Activated CD4-positive, alpha-beta T cell treated with anti-CD3 and anti-CD28 coated beads for 36 hours (primary cell): ENCODE data around the gene RNU6-7. TPM values are rescaled to one million over a fixed set of nuclear protein-coding genes. Genes with fewer than 3 reads are reported as not detected.

Experiments
- ATAC-seq: fragments of 200-7000 bp; cut with Tn5 transposase; one replicate; pipeline ENCODE4 v1.10.0; 2021; ENCODE audit warnings: mild to moderate bottlenecking, moderate library complexity
- CTCF ChIA-PET: fragments of 350-600 bp; sonication (Branson Sonifier 250); formaldehyde crosslinking; loops from one replicate; lab custom pipeline; 2021; ENCODE audit warnings: antibody characterized with exemption; lab: Charles Lee
- POLR2A ChIA-PET: fragments of 350-600 bp; sonication (Branson Sonifier 250); formaldehyde crosslinking; loops from one replicate; lab custom pipeline; 2021; ENCODE audit warnings: antibody characterized with exemption, inconsistent platforms; lab: Charles Lee
- DNase-seq: peaks from one replicate; pipeline ENCODE4 v3.0.0-alpha.2; 2020
- H3K27ac Mint-ChIP-seq: one replicate; pipeline ENCODE4 v1.8.0; 2021; ENCODE audit warnings: mixed read lengths
- H3K27me3 Mint-ChIP-seq: one replicate; pipeline ENCODE4 v1.8.0; 2021; ENCODE audit warnings: mixed read lengths
- H3K36me3 Mint-ChIP-seq: one replicate; pipeline ENCODE4 v1.8.0; 2021; ENCODE audit warnings: low read depth, mixed read lengths
- H3K4me1 Mint-ChIP-seq: one replicate; pipeline ENCODE4 v1.8.0; 2021; ENCODE audit warnings: mixed read lengths
- H3K4me3 Mint-ChIP-seq: one replicate; pipeline ENCODE4 v1.8.0; 2021; ENCODE audit warnings: mild to moderate bottlenecking, moderate library complexity, mixed read lengths
- H3K9me3 Mint-ChIP-seq: one replicate; pipeline ENCODE4 v1.8.0; 2021; ENCODE audit warnings: low read depth, mixed read lengths
- intact Hi-C, 2 experiments: fragments of 100-400 bp; cut with DNase I in 1 of 2; cut with micrococcal nuclease in 1 of 2; formaldehyde crosslinking; loops; one replicate each; pipeline versions ENCODE4 v1.14.2 to v1.15.1; 2022 to 2024; cut with DNase I, micrococcal nuclease
- total RNA-seq, 2 experiments: library from RNA; stranded (reverse); gene quantifications; one replicate each; pipeline ENCODE4 v1.2.3, GENCODE V29; 2021

The RNU6-7 gene
- total RNA-seq, 2 experiments from 2014 or later = not detected

- peaks cover 2% of the 10 kb centered on the region for H3K9me3 Mint-ChIP-seq
- intact Hi-C loops = no loop called here
- H3K27me3 Mint-ChIP-seq = no peaks in the 10 kb centered on the region
- no peaks in the 10 kb centered on the region for H3K36me3 Mint-ChIP-seq
- H3K27ac Mint-ChIP-seq = no peak overlapping the region
- ChIA-PET POLR2A (no interaction called here), CTCF (interaction anchor here (0.7 kb wide), 1 partner anchor 347 kb away, joined by 3 read pairs; no protein-coding TSS in a partner anchor)
- peaks cover 7% of the 10 kb centered on the region for H3K4me1 Mint-ChIP-seq
- DNase-seq (no peak), ATAC-seq (no peak)
- H3K4me3 Mint-ChIP-seq = no peak overlapping the region
These were observed 28.3 kb downstream of the RNU6-7 start for GRCh38 chr14:32230181-32230580.

GRCh38 chr14:32230695-32231280 is 28.9 kb downstream of the RNU6-7 start:
- no peak overlapping the region for H3K4me3 Mint-ChIP-seq
- ATAC-seq = no peak
- ChIA-PET CTCF (no interaction called here), POLR2A (no interaction called here)
- no peak overlapping the region for H3K27ac Mint-ChIP-seq
- intact Hi-C loops = no loop called here
- H3K9me3 Mint-ChIP-seq = peaks cover 2% of the 10 kb centered on the region
- peaks cover 7% of the 10 kb centered on the region for H3K4me1 Mint-ChIP-seq
- no peaks in the 10 kb centered on the region for H3K27me3 Mint-ChIP-seq
- H3K36me3 Mint-ChIP-seq = no peaks in the 10 kb centered on the region
- no peak for DNase-seq

GRCh38 chr14:32232481-32232880 is 30.6 kb downstream of the RNU6-7 start:
- Mint-ChIP-seq H3K36me3 (no peaks in the 10 kb centered on the region), H3K27ac (no peak overlapping the region), H3K27me3 (no peaks in the 10 kb centered on the region), H3K9me3 (peaks cover 2% of the 10 kb centered on the region), H3K4me1 (peaks cover 7% of the 10 kb centered on the region), H3K4me3 (no peak overlapping the region)
- CTCF ChIA-PET = interaction anchor here (0.6 to 1.2 kb wide), 3 partner anchors 22 to 66 kb away, joined by 3 read pairs; no protein-coding TSS in a partner anchor
- POLR2A ChIA-PET = no interaction called here
- ATAC-seq (no peak), DNase-seq (no peak)
- intact Hi-C loops = no loop called here

- ChIA-PET CTCF (interaction anchor here (0.6 kb wide), 1 partner anchor 461 kb away, joined by 3 read pairs; no protein-coding TSS in a partner anchor), POLR2A (no interaction called here)
- Mint-ChIP-seq H3K27me3 (no peaks in the 10 kb centered on the region), H3K4me3 (no peak overlapping the region), H3K4me1 (peaks cover 7% of the 10 kb centered on the region), H3K36me3 (no peaks in the 10 kb centered on the region), H3K27ac (no peak overlapping the region), H3K9me3 (peaks cover 2% of the 10 kb centered on the region)
- no peak for DNase-seq
- no peak for ATAC-seq
- intact Hi-C loops = no loop called here
These were observed 31.4 kb downstream of the RNU6-7 start for GRCh38 chr14:32233260-32233659.

- H3K4me3 Mint-ChIP-seq = no peak overlapping the region
- no peaks in the 10 kb centered on the region for H3K36me3 Mint-ChIP-seq
- ChIA-PET CTCF (interaction anchor here (0.7 to 1.0 kb wide), 2 partner anchors 10 to 281 kb away, joined by 3 read pairs; no protein-coding TSS in a partner anchor), POLR2A (no interaction called here)
- H3K9me3 Mint-ChIP-seq = no peaks in the 10 kb centered on the region
- no peak overlapping the region for H3K27ac Mint-ChIP-seq
- intact Hi-C loops = no loop called here
- DNase-seq (no peak), ATAC-seq (no peak)
- H3K27me3 Mint-ChIP-seq = no peaks in the 10 kb centered on the region
- H3K4me1 Mint-ChIP-seq = no peaks in the 10 kb centered on the region
These were observed 42.6 kb downstream of the RNU6-7 start for GRCh38 chr14:32244404-32244803.

- Mint-ChIP-seq H3K36me3 (no peaks in the 10 kb centered on the region), H3K27me3 (no peaks in the 10 kb centered on the region), H3K9me3 (no peaks in the 10 kb centered on the region), H3K4me1 (no peaks in the 10 kb centered on the region), H3K4me3 (no peak overlapping the region), H3K27ac (no peak overlapping the region)
- ATAC-seq (no peak), DNase-seq (no peak)
- intact Hi-C loops = no loop called here
- CTCF ChIA-PET = interaction anchor here (0.6 to 1.6 kb wide), 6 partner anchors 8 to 1028 kb away, joined by 3 to 8 read pairs (median 4); no protein-coding TSS in a partner anchor
- POLR2A ChIA-PET = no interaction called here
These were observed 44.9 kb downstream of the RNU6-7 start for GRCh38 chr14:32246751-32247150.

- ATAC-seq (no peak), DNase-seq (no peak)
- H3K9me3 Mint-ChIP-seq = no peaks in the 10 kb centered on the region
- H3K36me3 Mint-ChIP-seq = no peaks in the 10 kb centered on the region
- H3K27me3 Mint-ChIP-seq = no peaks in the 10 kb centered on the region
- intact Hi-C loops = no loop called here
- H3K27ac Mint-ChIP-seq = no peak overlapping the region
- ChIA-PET POLR2A (no interaction called here), CTCF (no interaction called here)
- H3K4me1 Mint-ChIP-seq = no peaks in the 10 kb centered on the region
- no peak overlapping the region for H3K4me3 Mint-ChIP-seq
These were observed 47.5 kb downstream of the RNU6-7 start for GRCh38 chr14:32249371-32249770.

- ChIA-PET CTCF (interaction anchor here (1.0 to 5.8 kb wide), 5 partner anchors 9 to 323 kb away, joined by 3 to 60 read pairs (median 34); partner anchors contain the start of gene AKAP6), POLR2A (no interaction called here)
- Mint-ChIP-seq H3K36me3 (no peaks in the 10 kb centered on the region), H3K4me3 (no peak overlapping the region), H3K9me3 (no peaks in the 10 kb centered on the region), H3K27me3 (no peaks in the 10 kb centered on the region), H3K4me1 (no peaks in the 10 kb centered on the region), H3K27ac (no peak overlapping the region)
- no peak for ATAC-seq
- intact Hi-C loops = loop anchor here (5.0 kb wide), 2 partner anchors 47 to 687 kb away; partner anchors contain the start of genes NUBPL (in 1 of the 2), RNU6-7 (in 1 of the 2) and RNU6-8 (in 1 of the 2)
- no peak for DNase-seq
These were observed 47.9 kb downstream of the RNU6-7 start for GRCh38 chr14:32249780-32250179.

GRCh38 chr14:32250681-32251080 is 48.8 kb downstream of the RNU6-7 start:
- Mint-ChIP-seq H3K36me3 (no peaks in the 10 kb centered on the region), H3K4me1 (no peaks in the 10 kb centered on the region), H3K9me3 (no peaks in the 10 kb centered on the region), H3K4me3 (no peak overlapping the region), H3K27ac (no peak overlapping the region), H3K27me3 (no peaks in the 10 kb centered on the region)
- POLR2A ChIA-PET = no interaction called here
- ATAC-seq (no peak), DNase-seq (no peak)
- intact Hi-C loops = loop anchor here (5.0 kb wide), 2 partner anchors 48 to 688 kb away; partner anchors contain the start of genes NUBPL (in 1 of the 2), RNU6-7 (in 1 of the 2) and RNU6-8 (in 1 of the 2)
- CTCF ChIA-PET = interaction anchor here (0.7 to 5.8 kb wide), 19 partner anchors 9 to 740 kb away, joined by 3 to 60 read pairs (median 3); partner anchors contain the start of gene AKAP6

GRCh38 chr14:32251530-32251929 is 49.7 kb downstream of the RNU6-7 start:
- intact Hi-C loops = loop anchor here (5.0 kb wide), 2 partner anchors 49 to 689 kb away; partner anchors contain the start of genes NUBPL (in 1 of the 2), RNU6-7 (in 1 of the 2) and RNU6-8 (in 1 of the 2)
- H3K4me3 Mint-ChIP-seq = no peak overlapping the region
- ATAC-seq = no peak
- POLR2A ChIA-PET = no interaction called here
- H3K36me3 Mint-ChIP-seq = no peaks in the 10 kb centered on the region
- DNase-seq = no peak
- CTCF ChIA-PET = interaction anchor here (0.5 to 5.8 kb wide), 21 partner anchors 9 to 741 kb away, joined by 3 to 60 read pairs (median 5); no protein-coding TSS in a partner anchor
- no peaks in the 10 kb centered on the region for H3K4me1 Mint-ChIP-seq
- H3K9me3 Mint-ChIP-seq = no peaks in the 10 kb centered on the region
- no peak overlapping the region for H3K27ac Mint-ChIP-seq
- no peaks in the 10 kb centered on the region for H3K27me3 Mint-ChIP-seq
